Umbilical cord (tissue), 2 donors: ENCODE data around the gene SUGP2. TPM values are rescaled to one million over a fixed set of nuclear protein-coding genes. Genes with fewer than 3 reads are reported as not detected.

Source experiments
- DNase-seq: peaks from one replicate; pipeline ENCODE4 v3.0.0-alpha.2; 2015; ENCODE audit warnings: low spot score
- total RNA-seq: library from RNA; depleted of rRNA; stranded (reverse); fragments of >200 nt; gene quantifications from one replicate; pipeline ENCODE4 v1.2.3, GENCODE V29; 2014; ENCODE audit warnings: low replicate concordance; ENCODE audit not compliant: insufficient read depth

The SUGP2 gene
- total RNA-seq, 1 donor from 2014 or later, result 32.7 TPM

- no peak for DNase-seq
Measured at GRCh38 chr19:18992696-18993095, 40.6 kb downstream of the SUGP2 start.

GRCh38 chr19:18991468-18991867, 41.8 kb downstream of the SUGP2 start:
- no peak for DNase-seq

GRCh38 chr19:18991006-18991405, 42.3 kb downstream of the SUGP2 start:
- DNase-seq, result no peak

- DNase-seq, result no peak
Measured at GRCh38 chr19:18990128-18990708, 43.1 kb downstream of the SUGP2 start.

GRCh38 chr19:18989316-18989715, 44.0 kb downstream of the SUGP2 start:
- no peak for DNase-seq

- DNase-seq, result no peak
Measured at GRCh38 chr19:18987456-18987855, 45.9 kb downstream of the SUGP2 start.

GRCh38 chr19:18985257-18985656, 48.1 kb downstream of the SUGP2 start:
- peak; percentile 43 for DNase-seq

GRCh38 chr19:18984251-18984650, 49.1 kb downstream of the SUGP2 start:
- no peak for DNase-seq

- DNase-seq, result no peak
Measured at GRCh38 chr19:18982669-18983068, 50.6 kb downstream of the SUGP2 start.

GRCh38 chr19:18980432-18981020, 52.8 kb downstream of the SUGP2 start:
- DNase-seq, result no peak

GRCh38 chr19:18978616-18979015, 54.7 kb downstream of the SUGP2 start:
- DNase-seq, result no peak

GRCh38 chr19:18975869-18976268, 57.4 kb downstream of the SUGP2 start:
- DNase-seq, result no peak

- no peak for DNase-seq
Measured at GRCh38 chr19:18975011-18975410, 58.3 kb downstream of the SUGP2 start.

GRCh38 chr19:18972851-18973250, 60.5 kb downstream of the SUGP2 start:
- no peak for DNase-seq

GRCh38 chr19:18972301-18972811, 61.0 kb downstream of the SUGP2 start:
- peak; percentile 47 for DNase-seq

GRCh38 chr19:18969931-18970659, 63.2 kb downstream of the SUGP2 start:
- no peak for DNase-seq

GRCh38 chr19:18967358-18968146, 65.8 kb downstream of the SUGP2 start:
- peak; percentile 52 for DNase-seq

GRCh38 chr19:18966307-18966706, 67.0 kb downstream of the SUGP2 start:
- no peak for DNase-seq

- no peak for DNase-seq
Measured at GRCh38 chr19:18964121-18964520, 69.2 kb downstream of the SUGP2 start.

- no peak for DNase-seq
Measured at GRCh38 chr19:18961767-18962620, 71.3 kb downstream of the SUGP2 start.

GRCh38 chr19:18960370-18960769, 72.9 kb downstream of the SUGP2 start:
- no peak for DNase-seq
